ENCODE measurements around the gene ZNF224. TPM values are rescaled to one million over a fixed set of nuclear protein-coding genes. Genes with fewer than 3 reads are reported as not detected.
A peak's percentile ranks its signal among the peaks of the same experiment; 100 is the strongest.

ZNF224 gene
- total and polyA plus RNA-seq, 10 of the 15 experiments (the other 5 are each of a cell fraction or from before 2014, with no cell fraction given) = 6.8 to 39.4 (median 17.2) TPM

DNA sequence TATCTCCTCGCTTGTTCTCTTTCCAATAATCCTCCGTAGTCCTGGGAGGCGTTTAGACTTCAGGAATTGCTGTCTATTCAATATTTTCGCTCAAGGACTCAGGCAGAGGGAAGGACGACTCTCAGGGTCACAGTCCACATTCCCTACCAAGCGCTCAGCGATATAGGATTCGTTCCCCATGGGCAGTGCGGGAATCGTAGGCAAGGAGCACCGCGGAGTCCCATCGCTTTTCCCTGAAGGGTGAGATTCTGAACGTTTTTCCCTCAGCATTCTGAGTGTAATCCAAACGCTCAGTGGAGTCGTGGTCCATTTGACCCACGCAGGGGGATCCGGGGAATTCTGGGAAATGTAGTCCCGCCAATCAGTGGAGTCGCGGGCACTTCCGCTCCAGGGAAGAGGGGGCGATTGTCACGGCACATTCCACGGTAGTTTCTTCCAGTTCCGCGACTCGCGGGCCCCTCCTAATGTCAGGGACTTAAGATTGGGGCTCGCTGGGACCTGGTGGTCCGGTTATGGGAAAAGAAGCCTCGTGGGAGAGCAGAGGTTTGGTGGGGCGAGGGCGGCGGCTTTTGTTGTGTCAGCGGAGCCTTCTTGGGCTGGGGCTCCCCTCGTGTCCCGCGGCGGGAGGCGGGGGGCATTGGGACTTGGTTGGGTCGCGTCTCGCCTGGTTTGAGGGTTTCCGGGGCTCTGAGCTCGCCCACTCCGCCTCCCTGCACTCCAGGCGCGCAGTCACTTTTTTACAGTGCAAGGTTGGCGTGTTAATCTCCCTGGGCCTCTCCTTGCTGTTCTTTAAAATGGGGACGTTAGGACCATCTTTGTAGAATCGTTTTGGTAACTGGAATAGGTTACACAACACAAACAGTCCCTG, 47.3 kb downstream of the ZNF224 start, which contains the start of gene ZNF234:
TSS of gene ZNF234 (plus strand) at position 364 of the 868 bp plus-strand sequence. CDS start 3,079 bp downstream, outside the sequence.
- Histone ChIP-seq H3K4me1 (ENCODE audit: control insufficient read depth, insufficient read depth, low read length) (no peaks in the 10 kb centered on the region), H3K4me3 (peak within 1 kb of the TSS; percentile 83), H4K20me1 (ENCODE audit: control insufficient read depth, insufficient read depth) (no peaks in the 10 kb centered on the region), H3K4me2 (ENCODE audit: control insufficient read depth, insufficient read depth) (peak within 1 kb of the TSS; percentile 96), H3K9ac (ENCODE audit: control insufficient read depth, insufficient read depth, low read length) (peak within 1 kb of the TSS; percentile 73), H2AFZ (ENCODE audit: control insufficient read depth, low read depth, low read length) (peak within 1 kb of the TSS; percentile 97), H3K79me2 (ENCODE audit: control insufficient read depth, insufficient read depth, low read length) (peaks cover 10% of the 10 kb centered on the region), H3K27ac (ENCODE audit: control insufficient read depth, insufficient read depth) (peak within 1 kb of the TSS; percentile 81), H3K36me3 (ENCODE audit: control insufficient read depth in 2 of 2, insufficient read depth in 2 of 2, low read length in 1 of 2) (peaks cover 0 to 7% of the 10 kb centered on the region in 2 experiments; a peak in 1 of 4 replicates), H3K27me3 (replicated peaks in 1 of 2; ENCODE audit: control insufficient read depth in 2 of 2, insufficient read depth in 2 of 2, low read length in 1 of 2) (no peaks in the 10 kb centered on the region), H3K9me3 (replicated peaks; ENCODE audit: control insufficient read depth, insufficient read depth, low read length) (no peaks in the 10 kb centered on the region; the same call in 2 of the 3 replicates)
- in situ Hi-C loops (cut with MboI) = no loop called here
- TSS peak; percentile 76 for BruUV-seq (replicated peaks)
- RAD21 ChIA-PET (ENCODE audit: unreplicated experiment) = interaction anchor here (0.5 to 1.3 kb wide), 3 partner anchors 23 to 47 kb away, joined by 3 to 4 read pairs (median 3); partner anchors contain the start of gene ZNF226
- peak; percentile 96 for ATAC-seq
- WGBS (ENCODE audit: insufficient coverage, insufficient replicate concordance, low lambda C conversion rate, missing lambda C conversion rate) = under 1% methylated on average over 47 of the region's 52 CpGs
- DNase-seq (ENCODE audit: low read depth, low spot score) = peak; percentile 40
- peak; percentile 7 for FAIRE-seq
- CTCF ChIA-PET = interaction anchor here (0.5 to 0.8 kb wide), 2 partner anchors 39 to 47 kb away, joined by 3 read pairs; partner anchors contain the start of gene ZNF224
- POLR2A ChIA-PET = interaction anchor here (0.6 to 1.8 kb wide), 5 partner anchors 23 to 143 kb away, joined by 3 to 4 read pairs (median 3); partner anchors contain the start of gene ZNF226
- SMC1A ChIA-PET (ENCODE audit: uncharacterized antibody, unreplicated experiment) = interaction anchor here (1.3 kb wide), 1 partner anchor 66 kb away, joined by 7 read pairs; no protein-coding TSS in a partner anchor
- intact Hi-C loops (cut with micrococcal nuclease; ENCODE audit: unreplicated experiment) = no loop called here
- TF ChIP-seq, protein P1, sequence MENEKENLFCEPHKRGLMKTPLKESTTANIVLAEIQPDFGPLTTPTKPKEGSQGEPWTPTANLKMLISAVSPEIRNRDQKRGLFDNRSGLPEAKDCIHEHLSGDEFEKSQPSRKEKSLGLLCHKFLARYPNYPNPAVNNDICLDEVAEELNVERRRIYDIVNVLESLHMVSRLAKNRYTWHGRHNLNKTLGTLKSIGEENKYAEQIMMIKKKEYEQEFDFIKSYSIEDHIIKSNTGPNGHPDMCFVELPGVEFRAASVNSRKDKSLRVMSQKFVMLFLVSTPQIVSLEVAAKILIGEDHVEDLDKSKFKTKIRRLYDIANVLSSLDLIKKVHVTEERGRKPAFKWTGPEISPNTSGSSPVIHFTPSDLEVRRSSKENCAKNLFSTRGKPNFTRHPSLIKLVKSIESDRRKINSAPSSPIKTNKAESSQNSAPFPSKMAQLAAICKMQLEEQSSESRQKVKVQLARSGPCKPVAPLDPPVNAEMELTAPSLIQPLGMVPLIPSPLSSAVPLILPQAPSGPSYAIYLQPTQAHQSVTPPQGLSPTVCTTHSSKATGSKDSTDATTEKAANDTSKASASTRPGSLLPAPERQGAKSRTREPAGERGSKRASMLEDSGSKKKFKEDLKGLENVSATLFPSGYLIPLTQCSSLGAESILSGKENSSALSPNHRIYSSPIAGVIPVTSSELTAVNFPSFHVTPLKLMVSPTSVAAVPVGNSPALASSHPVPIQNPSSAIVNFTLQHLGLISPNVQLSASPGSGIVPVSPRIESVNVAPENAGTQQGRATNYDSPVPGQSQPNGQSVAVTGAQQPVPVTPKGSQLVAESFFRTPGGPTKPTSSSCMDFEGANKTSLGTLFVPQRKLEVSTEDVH (IDR thresholded peaks at IDR 0.05; ENCODE audit: low read depth, partially characterized antibody) = no peak
- TF ChIP-seq, protein P2, sequence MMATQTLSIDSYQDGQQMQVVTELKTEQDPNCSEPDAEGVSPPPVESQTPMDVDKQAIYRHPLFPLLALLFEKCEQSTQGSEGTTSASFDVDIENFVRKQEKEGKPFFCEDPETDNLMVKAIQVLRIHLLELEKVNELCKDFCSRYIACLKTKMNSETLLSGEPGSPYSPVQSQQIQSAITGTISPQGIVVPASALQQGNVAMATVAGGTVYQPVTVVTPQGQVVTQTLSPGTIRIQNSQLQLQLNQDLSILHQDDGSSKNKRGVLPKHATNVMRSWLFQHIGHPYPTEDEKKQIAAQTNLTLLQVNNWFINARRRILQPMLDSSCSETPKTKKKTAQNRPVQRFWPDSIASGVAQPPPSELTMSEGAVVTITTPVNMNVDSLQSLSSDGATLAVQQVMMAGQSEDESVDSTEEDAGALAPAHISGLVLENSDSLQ (IDR thresholded peaks at IDR 0.05) = peak; percentile 76
- TF ChIP-seq TARDBP (IDR thresholded peaks at IDR 0.05; ENCODE audit: borderline replicate concordance) (0 out of 2 replicates have a peak, but pooled peaks have one; percentile 45), HCFC1 (IDR thresholded peaks at IDR 0.05; ENCODE audit: low read length) (peak; percentile 86), SRF (IDR thresholded peaks at IDR 0.05; ENCODE audit: low read depth in 2 of 2, low read length in 2 of 2) (no peak), POLR2A (IDR thresholded peaks at IDR 0.05; ENCODE audit: low read depth, low read length) (peak; percentile 62), GABPA (IDR thresholded peaks at IDR 0.05; ENCODE audit: low read depth) (peak; percentile 85), POLR2AphosphoS5 (IDR thresholded peaks at IDR 0.05; ENCODE audit: low read length) (peak; percentile 64; the same call in 1 of the 2 replicates), NR2C1 (IDR thresholded peaks at IDR 0.05) (peak; percentile 85), RELA (IDR thresholded peaks at IDR 0.05; ENCODE audit: borderline replicate concordance, partially characterized antibody) (no peak), CHD2 (IDR thresholded peaks at IDR 0.05; ENCODE audit: borderline replicate concordance, low read depth, low read length) (peak; percentile 61; the same call in 1 of the 2 replicates), TBL1XR1 (IDR thresholded peaks at IDR 0.05; ENCODE audit: low read depth, low read length) (no peak), RUNX3 (IDR thresholded peaks at IDR 0.05; ENCODE audit: low read length) (peak; percentile 24; the same call in 1 of the 2 replicates), ASH2L (IDR thresholded peaks at IDR 0.05; ENCODE audit: borderline replicate concordance, low read depth) (no peak)
- TF ChIP-seq, protein P3, sequence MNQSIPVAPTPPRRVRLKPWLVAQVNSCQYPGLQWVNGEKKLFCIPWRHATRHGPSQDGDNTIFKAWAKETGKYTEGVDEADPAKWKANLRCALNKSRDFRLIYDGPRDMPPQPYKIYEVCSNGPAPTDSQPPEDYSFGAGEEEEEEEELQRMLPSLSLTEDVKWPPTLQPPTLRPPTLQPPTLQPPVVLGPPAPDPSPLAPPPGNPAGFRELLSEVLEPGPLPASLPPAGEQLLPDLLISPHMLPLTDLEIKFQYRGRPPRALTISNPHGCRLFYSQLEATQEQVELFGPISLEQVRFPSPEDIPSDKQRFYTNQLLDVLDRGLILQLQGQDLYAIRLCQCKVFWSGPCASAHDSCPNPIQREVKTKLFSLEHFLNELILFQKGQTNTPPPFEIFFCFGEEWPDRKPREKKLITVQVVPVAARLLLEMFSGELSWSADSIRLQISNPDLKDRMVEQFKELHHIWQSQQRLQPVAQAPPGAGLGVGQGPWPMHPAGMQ (IDR thresholded peaks at IDR 0.05; ENCODE audit: borderline replicate concordance) = no peak
- TF ChIP-seq, protein P4, sequence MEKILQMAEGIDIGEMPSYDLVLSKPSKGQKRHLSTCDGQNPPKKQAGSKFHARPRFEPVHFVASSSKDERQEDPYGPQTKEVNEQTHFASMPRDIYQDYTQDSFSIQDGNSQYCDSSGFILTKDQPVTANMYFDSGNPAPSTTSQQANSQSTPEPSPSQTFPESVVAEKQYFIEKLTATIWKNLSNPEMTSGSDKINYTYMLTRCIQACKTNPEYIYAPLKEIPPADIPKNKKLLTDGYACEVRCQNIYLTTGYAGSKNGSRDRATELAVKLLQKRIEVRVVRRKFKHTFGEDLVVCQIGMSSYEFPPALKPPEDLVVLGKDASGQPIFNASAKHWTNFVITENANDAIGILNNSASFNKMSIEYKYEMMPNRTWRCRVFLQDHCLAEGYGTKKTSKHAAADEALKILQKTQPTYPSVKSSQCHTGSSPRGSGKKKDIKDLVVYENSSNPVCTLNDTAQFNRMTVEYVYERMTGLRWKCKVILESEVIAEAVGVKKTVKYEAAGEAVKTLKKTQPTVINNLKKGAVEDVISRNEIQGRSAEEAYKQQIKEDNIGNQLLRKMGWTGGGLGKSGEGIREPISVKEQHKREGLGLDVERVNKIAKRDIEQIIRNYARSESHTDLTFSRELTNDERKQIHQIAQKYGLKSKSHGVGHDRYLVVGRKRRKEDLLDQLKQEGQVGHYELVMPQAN (conservative IDR thresholded peaks at IDR 0.05) = peak; percentile 79
